HG03025 (cell line): ENCODE measurements around the gene THG1L.
A peak's percentile ranks its signal among the peaks of the same experiment; 100 is the strongest.

Experiments
- ATAC-seq: cut with Tn5 transposase; IDR thresholded peaks from one replicate; pipeline ENCODE4 v1.9.1; 2021; ENCODE audit warnings: mild to moderate bottlenecking, moderate library complexity; ENCODE audit not compliant: unreplicated experiment, low FRiP score

THG1L gene

DNA sequence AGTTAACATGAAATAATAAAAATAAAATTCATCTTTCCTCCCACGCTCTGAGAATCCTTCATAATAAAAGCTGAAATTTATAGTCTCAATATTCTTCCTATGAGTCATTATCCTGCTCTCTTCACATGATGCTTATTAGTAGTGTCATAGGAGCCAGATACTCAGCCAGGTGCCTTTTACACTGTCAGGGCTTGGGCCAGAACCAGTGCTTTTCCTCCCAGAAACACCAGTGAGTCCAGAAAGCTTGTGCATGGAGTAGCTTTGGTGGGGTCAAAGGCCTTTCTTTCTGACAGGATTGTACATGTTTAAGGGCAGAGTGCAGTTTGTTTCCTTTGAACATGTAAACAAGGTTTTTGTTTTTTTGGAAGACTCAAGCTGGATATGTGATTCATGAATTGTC is 19.1 kb downstream of the THG1L start:
- ATAC-seq, result no peak

DNA sequence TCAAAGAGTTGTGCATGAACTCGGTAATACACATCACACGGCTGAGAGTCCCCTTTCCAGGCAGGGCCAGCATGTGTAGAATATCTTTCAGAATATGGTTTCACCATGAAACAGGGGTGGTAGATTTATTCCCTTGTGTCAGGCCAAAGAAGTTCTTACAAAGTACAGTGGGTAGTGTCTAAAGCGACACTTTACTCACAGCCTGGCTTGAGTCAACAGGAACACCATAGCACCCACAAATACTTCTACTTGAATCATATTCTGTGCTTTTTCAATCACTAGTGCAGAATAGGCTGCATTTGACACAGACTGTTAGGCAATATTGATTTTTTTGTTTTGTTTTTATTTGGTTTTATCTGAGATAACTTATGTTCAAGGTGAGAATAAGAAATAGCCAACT is 24.9 kb downstream of the THG1L start:
- no peak for ATAC-seq

DNA sequence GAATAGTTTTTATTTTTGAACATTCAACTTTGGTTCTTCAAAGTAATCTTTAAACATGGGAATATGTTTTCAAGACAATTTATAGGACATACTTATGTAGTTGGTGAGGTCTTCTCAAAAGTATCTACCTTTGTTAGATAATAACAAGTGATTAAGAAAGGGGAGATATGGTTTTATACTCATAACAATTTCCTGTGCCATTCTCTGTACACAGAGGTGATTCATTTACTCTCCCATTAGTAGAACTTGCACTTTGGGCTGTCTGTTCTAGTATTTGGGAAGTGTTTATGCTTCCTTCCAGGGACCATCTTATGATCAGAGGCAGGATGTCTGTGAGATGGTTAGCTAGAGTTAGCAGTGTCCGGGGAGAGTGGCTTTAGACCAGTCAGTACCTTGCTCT is 27.5 kb downstream of the THG1L start:
- ATAC-seq, result no peak

DNA sequence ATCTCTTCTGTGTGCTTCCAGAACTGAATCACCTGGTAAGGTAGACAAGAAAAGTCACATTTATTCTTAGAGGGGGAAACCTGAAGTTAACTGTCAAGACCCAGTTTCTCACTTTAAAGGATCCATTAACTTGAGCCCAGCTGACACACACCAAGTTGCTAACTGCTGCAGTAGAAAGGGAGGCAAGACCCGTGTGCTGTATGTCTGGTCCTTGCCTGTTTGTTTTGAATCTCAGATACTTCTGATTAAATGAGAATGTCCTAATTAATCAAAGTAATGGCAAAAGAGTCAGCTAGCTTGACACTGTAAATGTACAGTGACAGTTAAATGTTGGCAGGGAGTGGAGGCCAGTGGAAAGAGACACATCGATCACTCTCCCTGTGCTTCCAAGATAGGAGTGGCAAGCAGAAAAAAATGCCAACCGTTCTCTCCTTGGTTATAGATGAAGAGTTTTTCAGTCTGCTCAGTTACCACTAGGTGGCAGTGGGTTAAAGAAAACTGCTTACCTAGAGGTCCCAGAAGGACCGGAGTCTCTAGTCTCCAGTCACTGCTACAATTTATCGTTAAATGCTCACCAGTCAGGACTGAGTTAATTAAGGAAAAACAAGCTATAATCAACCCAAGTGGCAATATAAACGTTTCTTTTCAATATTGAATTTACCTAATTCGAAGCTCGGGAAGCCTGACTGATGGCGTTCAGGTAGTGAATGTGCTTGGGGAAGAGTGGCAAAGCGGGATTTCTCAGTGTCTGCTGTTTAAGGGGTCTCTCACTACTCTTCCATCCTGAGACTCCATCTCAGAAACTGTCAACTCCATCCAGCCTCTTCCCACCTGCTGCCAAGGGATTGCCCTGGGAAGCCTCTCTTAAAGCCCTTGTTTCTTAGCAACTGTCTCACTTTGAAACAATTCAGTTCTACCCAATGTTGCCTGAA is 30.7 kb downstream of the THG1L start:
- ATAC-seq, result peak; percentile 70

DNA sequence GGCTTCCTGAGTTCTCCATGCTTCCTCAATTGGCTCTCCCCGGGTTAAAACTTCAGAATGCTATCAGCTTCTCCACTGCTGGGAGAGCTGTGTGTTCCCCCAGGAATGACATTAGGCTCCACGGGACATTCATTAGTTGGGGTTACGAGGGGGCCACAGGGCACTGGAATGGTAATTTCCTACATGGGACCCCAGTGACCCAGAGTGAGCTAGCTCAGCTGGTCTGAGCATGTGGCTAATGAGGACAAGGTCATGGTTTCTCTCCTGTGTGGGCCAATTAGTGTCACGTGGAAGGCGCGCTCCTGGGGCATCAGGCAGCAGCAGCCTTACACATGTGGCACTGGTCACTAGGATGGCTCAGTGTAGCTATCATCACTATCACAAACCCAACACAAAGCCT is 33.3 kb downstream of the THG1L start:
- ATAC-seq, result no peak

DNA sequence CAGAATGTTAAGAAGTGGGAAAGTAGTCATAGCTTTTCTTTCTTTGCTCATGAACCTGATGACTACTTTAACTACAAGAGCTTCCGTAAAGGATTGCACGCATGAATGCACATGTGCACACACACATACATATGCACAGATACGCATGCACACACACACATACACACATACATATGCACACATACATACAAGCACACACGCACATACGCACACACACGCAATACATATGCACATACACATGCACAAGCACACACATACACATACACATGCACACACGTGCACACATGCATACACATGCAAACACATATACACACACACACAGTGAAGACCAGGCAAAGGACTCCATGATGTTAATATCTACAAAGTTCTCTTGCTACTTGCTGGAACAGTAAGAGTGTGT is 35.2 kb downstream of the THG1L start:
- ATAC-seq, result no peak

DNA sequence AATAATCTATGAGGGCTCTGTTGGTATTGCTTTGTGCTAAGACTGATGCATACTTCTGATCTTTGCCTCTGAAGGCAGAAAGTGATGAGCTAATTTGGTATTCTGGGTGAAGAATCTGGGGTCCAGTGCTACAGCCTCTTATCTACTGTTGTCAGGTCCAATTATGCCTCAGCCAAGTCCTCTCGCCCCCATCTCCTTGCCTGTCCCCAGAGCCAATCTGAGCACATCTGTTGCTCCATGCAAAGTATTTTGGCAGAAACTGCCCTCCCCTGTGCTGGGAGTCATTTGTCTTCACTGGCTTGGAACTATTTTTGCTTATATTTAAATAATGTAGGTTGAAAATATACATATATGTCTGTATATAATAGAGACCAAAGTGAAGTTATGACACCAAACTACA is 35.7 kb downstream of the THG1L start:
- no peak for ATAC-seq

DNA sequence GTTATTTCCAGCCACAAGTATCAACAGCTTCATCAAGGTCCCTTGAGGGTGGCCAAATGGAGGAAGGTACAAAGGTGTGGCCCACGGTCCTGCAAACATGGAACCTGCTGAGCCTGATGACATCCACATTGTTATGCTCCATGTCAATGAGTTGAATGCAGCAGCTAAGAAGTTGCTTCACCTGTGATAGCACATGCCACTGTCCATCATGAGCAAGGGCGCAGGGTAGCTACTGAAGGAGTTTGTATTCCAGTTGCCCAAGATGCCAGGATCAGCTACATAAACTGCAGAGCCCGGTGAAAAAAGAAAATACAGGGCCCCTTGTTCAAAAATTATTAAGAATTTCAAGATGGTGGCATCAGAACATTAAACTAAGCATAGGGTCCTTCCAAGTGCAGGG is 36.5 kb downstream of the THG1L start:
- ATAC-seq, result no peak

DNA sequence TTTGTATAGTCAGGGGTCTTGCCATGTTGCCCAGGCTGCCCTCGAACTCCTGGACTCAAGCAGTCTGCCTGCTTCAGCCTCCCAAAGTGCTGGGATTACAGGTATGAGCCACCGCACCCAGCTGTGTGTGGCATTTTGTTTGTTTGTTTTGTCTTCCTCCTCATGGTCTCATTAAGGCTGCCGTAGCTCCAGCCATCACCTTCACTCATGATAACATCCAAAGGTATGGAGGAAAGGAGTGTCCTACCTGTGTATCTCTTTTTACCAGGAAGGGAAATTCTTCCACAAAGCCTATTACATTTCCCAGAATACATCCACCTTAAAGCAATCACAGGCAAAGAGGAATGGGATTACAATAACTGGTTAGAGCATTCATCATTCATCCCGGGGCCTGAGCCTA is 39.4 kb downstream of the THG1L start:
- ATAC-seq, result no peak

DNA sequence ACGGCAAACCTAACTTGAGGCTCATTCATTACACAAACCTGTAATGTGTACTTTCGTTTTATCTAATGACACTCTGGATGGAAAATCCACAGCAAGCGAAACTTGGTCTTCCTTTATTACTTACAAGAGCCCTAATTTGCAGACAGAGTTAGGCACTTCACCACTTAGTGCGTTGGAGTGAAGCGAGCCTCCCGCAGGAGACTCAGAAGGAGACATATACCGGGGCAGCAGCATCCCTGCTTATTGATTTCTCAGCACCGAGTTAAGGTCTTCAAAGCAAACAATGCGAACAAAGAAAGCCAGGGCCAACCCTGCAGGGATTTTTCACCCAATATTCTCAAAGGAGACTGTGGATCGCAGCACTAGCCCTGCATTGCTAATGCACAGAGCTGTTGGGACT is 40.9 kb downstream of the THG1L start:
- ATAC-seq, result no peak

DNA sequence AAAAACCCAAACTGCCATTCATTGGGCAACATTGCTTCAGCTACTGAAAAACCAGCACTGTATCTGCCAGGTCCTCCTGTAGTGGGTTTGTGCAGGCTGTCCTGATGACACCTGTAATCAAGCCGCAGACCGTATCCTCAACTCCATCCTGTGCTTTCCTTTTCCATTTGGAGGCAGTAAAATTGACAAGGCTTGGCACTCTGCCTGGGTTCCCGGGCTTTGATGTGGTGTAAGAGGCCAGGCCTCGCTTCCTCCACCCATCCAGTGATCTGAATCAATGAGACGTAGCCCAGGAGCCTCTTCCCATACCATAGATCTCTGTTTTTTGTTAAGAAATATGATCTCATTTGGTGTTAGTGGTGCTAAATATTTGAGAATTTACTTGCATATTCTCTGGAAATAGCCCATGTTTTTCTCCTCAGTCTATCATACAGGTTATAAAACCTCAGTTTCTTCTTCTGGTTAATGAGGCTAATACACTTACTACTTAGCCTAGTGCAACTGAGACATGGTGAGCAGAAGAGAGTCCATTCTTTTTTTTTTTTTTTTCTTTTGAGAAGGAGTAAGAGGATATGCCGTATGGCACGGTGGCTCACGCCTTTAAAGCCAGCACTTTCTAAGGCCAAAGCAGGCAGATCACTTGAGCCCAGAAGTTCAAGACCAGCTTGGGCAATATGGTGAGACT is 47.0 kb downstream of the THG1L start:
- no peak for ATAC-seq

DNA sequence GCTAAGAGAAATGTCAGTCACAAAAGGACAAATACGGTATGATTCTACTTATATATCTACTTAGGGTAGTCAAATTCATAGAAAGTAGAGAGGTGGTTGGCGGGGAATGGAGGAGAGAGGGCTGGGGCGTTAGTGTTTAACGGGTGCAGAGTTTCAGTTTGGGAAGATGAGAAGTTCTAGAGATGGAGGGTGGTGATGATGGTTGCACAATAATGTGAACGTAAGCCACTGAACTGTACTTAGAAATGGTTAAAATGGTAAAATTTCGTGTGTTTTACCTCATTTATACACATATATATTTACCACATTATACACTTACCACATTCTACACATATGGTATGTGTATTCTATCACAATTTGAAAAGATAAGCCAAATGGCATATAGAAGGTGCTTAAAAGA is 48.0 kb downstream of the THG1L start:
- no peak for ATAC-seq

DNA sequence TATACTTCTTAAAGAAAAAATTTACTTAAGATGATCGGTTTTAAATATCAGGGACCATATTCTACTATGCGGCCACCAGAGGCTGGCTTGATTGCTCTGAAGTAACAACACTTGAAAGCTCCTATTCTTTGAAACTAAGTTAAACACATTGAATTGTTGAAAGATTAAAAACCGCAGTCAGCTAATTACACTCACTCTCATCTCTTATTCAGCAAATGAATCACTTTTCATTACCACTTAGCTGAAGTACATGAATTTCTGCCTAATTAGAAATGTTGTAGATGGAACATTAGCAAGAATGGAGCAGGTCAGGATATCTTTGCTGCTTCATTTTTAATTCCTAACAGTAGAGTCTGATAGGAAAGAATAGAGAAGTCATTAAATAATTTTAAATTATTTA is 54.6 kb downstream of the THG1L start:
- ATAC-seq, result no peak
